HG03025 (cell line): ENCODE data around the gene PRLH.

Experiments used
- ATAC-seq: cut with Tn5 transposase; IDR thresholded peaks from one replicate; pipeline ENCODE4 v1.9.1; 2021; ENCODE audit warnings: mild to moderate bottlenecking, moderate library complexity; ENCODE audit not compliant: unreplicated experiment, low FRiP score

PRLH gene

GRCh38 chr2:237538901-237539300, 27.5 kb upstream of the PRLH start:
- ATAC-seq, result no peak

- no peak for ATAC-seq
These were observed 26.7 kb upstream of the PRLH start for GRCh38 chr2:237539681-237540080.

GRCh38 chr2:237540223-237540775, 26.1 kb upstream of the PRLH start:
- no peak for ATAC-seq

- ATAC-seq, result no peak
These were observed 25.6 kb upstream of the PRLH start for GRCh38 chr2:237540823-237541222.

- ATAC-seq, result no peak
These were observed 25.1 kb upstream of the PRLH start for GRCh38 chr2:237541243-237541642.

GRCh38 chr2:237542001-237542704, 24.2 kb upstream of the PRLH start:
- ATAC-seq, result no peak

- no peak for ATAC-seq
These were observed 20.1 kb upstream of the PRLH start for GRCh38 chr2:237546040-237546875.

- ATAC-seq, result no peak
These were observed 19.4 kb upstream of the PRLH start for GRCh38 chr2:237546876-237547395.

- ATAC-seq, result no peak
These were observed 18.4 kb upstream of the PRLH start for GRCh38 chr2:237547841-237548416.

GRCh38 chr2:237549216-237549615, 17.2 kb upstream of the PRLH start:
- ATAC-seq, result no peak

GRCh38 chr2:237549643-237550415, 16.5 kb upstream of the PRLH start:
- ATAC-seq, result no peak

- ATAC-seq, result no peak
These were observed 15.3 kb upstream of the PRLH start for GRCh38 chr2:237551071-237551574.

- ATAC-seq, result no peak
These were observed 13.5 kb upstream of the PRLH start for GRCh38 chr2:237552908-237553307.

- ATAC-seq, result no peak
These were observed 12.4 kb upstream of the PRLH start for GRCh38 chr2:237553948-237554347.

- ATAC-seq, result no peak
These were observed 10.8 kb upstream of the PRLH start for GRCh38 chr2:237555560-237555959.

- ATAC-seq, result peak; percentile 88
These were observed 9.4 kb upstream of the PRLH start for GRCh38 chr2:237556773-237557632.

GRCh38 chr2:237557633-237558015, 8.8 kb upstream of the PRLH start:
- ATAC-seq, result peak; percentile 12

- ATAC-seq, result no peak
These were observed 7.3 kb upstream of the PRLH start for GRCh38 chr2:237558961-237559641.

GRCh38 chr2:237561221-237561620, 5.2 kb upstream of the PRLH start:
- no peak for ATAC-seq
